Hepatocyte (in vitro differentiated cells): ENCODE data around the gene KIF23.

Experiments
- EZH2 ChIP-seq: fragments of 200-600 bp; sonication (generic); IDR thresholded peaks from 2 replicates; pipeline ENCODE4 v1.6.1; 2016; ENCODE audit warnings: antibody characterized with exemption, mild to moderate bottlenecking, borderline replicate concordance
- EZH2phosphoT487 ChIP-seq: fragments of 200-600 bp; sonication (generic); IDR thresholded peaks from one replicate; pipeline ENCODE4 v1.6.1; 2018; ENCODE audit warnings: antibody characterized with exemption, mild to moderate bottlenecking, low read depth, moderate library complexity; ENCODE audit not compliant: unreplicated experiment, severe bottlenecking
- TF ChIP-seq, protein P1 (sequence below): fragments of 200-600 bp; sonication (generic); IDR thresholded peaks from 2 replicates; pipeline ENCODE4 v1.5.1; 2016; ENCODE audit warnings: antibody characterized with exemption, mild to moderate bottlenecking; ENCODE audit not compliant: poor library complexity

DNA sequence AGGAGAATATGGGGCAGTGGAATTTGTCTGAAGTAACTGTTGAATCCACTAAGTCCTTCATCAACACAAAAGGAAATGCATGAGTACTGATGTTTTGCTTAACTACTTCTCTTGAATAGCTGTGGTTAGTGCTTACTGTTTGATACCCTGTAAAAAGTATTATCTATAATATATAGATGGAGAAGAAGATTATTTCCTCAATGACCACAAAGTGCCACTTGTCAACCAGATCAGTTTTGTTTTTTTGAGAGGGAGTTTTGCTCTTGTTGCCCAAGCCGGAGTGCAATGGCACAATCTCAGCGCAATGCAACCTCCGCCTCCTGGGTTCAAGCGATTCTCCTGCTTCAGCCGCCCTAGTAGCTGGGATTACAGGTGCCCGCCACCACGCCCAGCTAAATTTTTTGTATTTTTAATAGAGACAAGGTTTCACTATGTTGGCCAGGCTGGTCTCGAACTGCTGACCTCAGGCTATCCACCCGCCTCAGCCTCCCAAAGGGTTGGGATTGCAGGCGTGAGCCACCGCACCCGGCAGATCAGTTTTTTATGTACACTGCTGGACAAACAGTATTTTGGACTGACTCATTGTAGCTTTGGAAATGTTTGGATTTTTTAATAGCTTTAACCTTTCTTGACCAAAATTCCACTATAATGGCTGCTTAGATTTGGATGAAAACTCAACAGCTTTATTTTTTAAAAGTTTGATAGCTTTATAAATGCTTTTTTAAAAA lies 37.0 kb downstream of the KIF23 start:
- TF ChIP-seq EZH2 (no peak), EZH2phosphoT487 (no peak)
- TF ChIP-seq, protein P1, sequence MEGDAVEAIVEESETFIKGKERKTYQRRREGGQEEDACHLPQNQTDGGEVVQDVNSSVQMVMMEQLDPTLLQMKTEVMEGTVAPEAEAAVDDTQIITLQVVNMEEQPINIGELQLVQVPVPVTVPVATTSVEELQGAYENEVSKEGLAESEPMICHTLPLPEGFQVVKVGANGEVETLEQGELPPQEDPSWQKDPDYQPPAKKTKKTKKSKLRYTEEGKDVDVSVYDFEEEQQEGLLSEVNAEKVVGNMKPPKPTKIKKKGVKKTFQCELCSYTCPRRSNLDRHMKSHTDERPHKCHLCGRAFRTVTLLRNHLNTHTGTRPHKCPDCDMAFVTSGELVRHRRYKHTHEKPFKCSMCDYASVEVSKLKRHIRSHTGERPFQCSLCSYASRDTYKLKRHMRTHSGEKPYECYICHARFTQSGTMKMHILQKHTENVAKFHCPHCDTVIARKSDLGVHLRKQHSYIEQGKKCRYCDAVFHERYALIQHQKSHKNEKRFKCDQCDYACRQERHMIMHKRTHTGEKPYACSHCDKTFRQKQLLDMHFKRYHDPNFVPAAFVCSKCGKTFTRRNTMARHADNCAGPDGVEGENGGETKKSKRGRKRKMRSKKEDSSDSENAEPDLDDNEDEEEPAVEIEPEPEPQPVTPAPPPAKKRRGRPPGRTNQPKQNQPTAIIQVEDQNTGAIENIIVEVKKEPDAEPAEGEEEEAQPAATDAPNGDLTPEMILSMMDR = no peak
